ENCODE data around the gene SLCO4C1.

DNA sequence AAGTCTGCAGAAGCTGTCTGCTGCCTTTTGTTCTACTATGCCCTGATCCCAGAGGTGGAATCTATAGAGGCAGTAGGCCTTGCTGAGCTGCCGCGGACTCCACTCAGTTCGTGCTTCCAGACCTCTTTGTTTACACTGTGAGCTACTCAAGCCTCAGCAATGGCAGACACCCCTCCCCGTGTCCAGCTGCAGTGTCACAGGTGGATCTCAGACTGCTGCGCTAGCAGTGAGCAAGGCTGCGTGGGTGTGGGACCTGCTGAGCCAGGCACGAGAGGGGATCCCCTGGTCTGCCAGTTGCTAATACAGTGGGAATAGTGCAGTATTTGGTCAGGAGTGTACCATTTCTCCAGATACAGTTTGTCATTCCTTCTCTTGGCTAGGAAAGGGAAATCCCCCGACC is 99.6 kb downstream of the SLCO4C1 start:
- TF ChIP-seq CTCF (IDR thresholded peaks at IDR 0.05) = no peak
- no peak for TF ChIP-seq POLR2A (IDR thresholded peaks at IDR 0.05)

Data from lower leg skin (tissue), 3 donors.